HepG2 (cell line): ENCODE results near the gene WEE1. TPM values are rescaled to one million over a fixed set of nuclear protein-coding genes. Genes with fewer than 3 reads are reported as not detected.
A peak's percentile ranks its signal among the peaks of the same experiment; 100 is the strongest.

Experiments used
- ERF ChIP-seq: IDR thresholded peaks from 2 replicates; pipeline ENCODE4 v1.6.1; 2018; ENCODE audit warnings: missing biosample characterization, missing genetic modification reagents
- HMG20B ChIP-seq: conservative IDR thresholded peaks from 2 replicates; pipeline ENCODE4 v1.6.1; 2016; ENCODE audit warnings: missing genetic modification reagents, missing compliant biosample characterization
- NCOR1 ChIP-seq: fragments of 200-600 bp; sonication (generic); IDR thresholded peaks from 2 replicates; pipeline ENCODE4 v1.7.0; 2017; ENCODE audit warnings: antibody characterized with exemption, low read length, borderline replicate concordance
- RFXAP ChIP-seq: sonication (generic); formaldehyde crosslinking; IDR thresholded peaks from 2 replicates; pipeline ENCODE4 v1.4.0; 2020; ENCODE audit warnings: missing genetic modification reagents, borderline replicate concordance
- SETDB1 ChIP-seq: sonication (generic); formaldehyde crosslinking; IDR thresholded peaks from 2 replicates; pipeline ENCODE4 v1.5.1; 2020; ENCODE audit warnings: missing genetic modification reagents, mild to moderate bottlenecking, borderline replicate concordance
- SRSF9 ChIP-seq: fragments of 200-400 bp; formaldehyde crosslinking; IDR thresholded peaks from 2 replicates; pipeline ENCODE4 v1.6.1; 2018; ENCODE audit warnings: borderline replicate concordance, mild to moderate bottlenecking, low read depth, low read length; ENCODE audit not compliant: insufficient read depth, poor library complexity, severe bottlenecking
- TBL1XR1 ChIP-seq: fragments of 150-350 bp; IDR thresholded peaks from 2 replicates; pipeline ENCODE4 v1.6.1; 2014; ENCODE audit warnings: borderline replicate concordance, low read length; ENCODE audit not compliant: partially characterized antibody
- TEAD2 ChIP-seq: sonication (generic); formaldehyde crosslinking; IDR thresholded peaks from 2 replicates; pipeline ENCODE4 v1.9.0; 2021; ENCODE audit warnings: missing genetic modification reagents
- TMF1 ChIP-seq: sonication (generic); formaldehyde crosslinking; IDR thresholded peaks from 2 replicates; pipeline ENCODE4 v1.8.1; 2022; ENCODE audit warnings: low read depth, missing genetic modification reagents
- TOPORS ChIP-seq: sonication (generic); formaldehyde crosslinking; IDR thresholded peaks from 2 replicates; pipeline ENCODE4 v1.8.0; 2023; ENCODE audit warnings: mild to moderate bottlenecking, missing genetic modification reagents
- ZBTB42 ChIP-seq: sonication (generic); formaldehyde crosslinking; IDR thresholded peaks from 2 replicates; pipeline ENCODE4 v1.5.0; 2020; ENCODE audit warnings: mild to moderate bottlenecking, missing genetic modification reagents
- ZNF101 ChIP-seq: sonication (generic); formaldehyde crosslinking; IDR thresholded peaks from 2 replicates; pipeline ENCODE4 v1.4.0; 2020; ENCODE audit warnings: mild to moderate bottlenecking, low read depth, missing genetic modification reagents, borderline replicate concordance
- ZNF121 ChIP-seq: sonication (generic); formaldehyde crosslinking; IDR thresholded peaks from 2 replicates; pipeline ENCODE4 v1.5.0; 2020; ENCODE audit warnings: mild to moderate bottlenecking, missing genetic modification reagents
- ZNF558 ChIP-seq: sonication (generic); formaldehyde crosslinking; IDR thresholded peaks from 2 replicates; pipeline ENCODE4 v1.9.0; 2022; ENCODE audit warnings: mild to moderate bottlenecking, missing genetic modification reagents, borderline replicate concordance
- ZNF607 ChIP-seq: sonication (generic); formaldehyde crosslinking; IDR thresholded peaks from 2 replicates; pipeline ENCODE4 v1.5.1; 2020; ENCODE audit warnings: missing genetic modification reagents, mild to moderate bottlenecking, borderline replicate concordance
- ZNF629 ChIP-seq: sonication (generic); formaldehyde crosslinking; conservative IDR thresholded peaks from 2 replicates; pipeline ENCODE4 v1.5.0; 2020; ENCODE audit warnings: missing genetic modification reagents
- ZSCAN25 ChIP-seq: sonication (generic); formaldehyde crosslinking; IDR thresholded peaks from 2 replicates; pipeline ENCODE4 v1.8.0; 2022; ENCODE audit warnings: mild to moderate bottlenecking, missing genetic modification reagents
- polyA plus RNA-seq, 8 experiments: library from polyadenylated mRNA; depleted of rRNA in 3 of 8; stranded (reverse) in 7 of 8; unstranded in 1 of 8; fragments of >200 nt; fragmentation: Illumina TruSeq in 4 of 8; extraction: Trizol in 4 of 8; gene quantifications; 2 replicates each; pipeline versions ENCODE4 v1.2.1 to v1.2.3, GENCODE V29; 2011 to 2016; ENCODE audit warnings: low read depth in 4 of 8, missing spikeins in 1 of 8, mixed read lengths in 1 of 8; ENCODE audit not compliant: insufficient read depth in 1 of 8
- total RNA-seq, 5 experiments: library from RNA; depleted of rRNA; stranded (reverse); fragments of >200 nt; fragmentation: Illumina TruSeq; extraction: Trizol; gene quantifications; 2 replicates each; pipeline ENCODE4 v1.2.3, GENCODE V29; 2016; ENCODE audit warnings: low read depth in 1 of 5
- TF ChIP-seq, protein P1 (sequence below): sonication (generic); formaldehyde crosslinking; IDR thresholded peaks from 2 replicates; pipeline ENCODE4 v1.4.0; 2020; ENCODE audit warnings: missing genetic modification reagents
- TF ChIP-seq, protein P2 (sequence below): sonication (generic); formaldehyde crosslinking; IDR thresholded peaks from 2 replicates; pipeline ENCODE4 v1.8.1; 2023; ENCODE audit warnings: mild to moderate bottlenecking, moderate library complexity, missing genetic modification reagents
- TF ChIP-seq, protein P3 (sequence below): sonication (generic); formaldehyde crosslinking; IDR thresholded peaks from 2 replicates; pipeline ENCODE4 v1.4.0; 2020; ENCODE audit warnings: mild to moderate bottlenecking, missing genetic modification reagents
- TF ChIP-seq, protein P4 (sequence below): sonication (generic); formaldehyde crosslinking; IDR thresholded peaks from 2 replicates; pipeline ENCODE4 v1.5.1; 2020; ENCODE audit warnings: missing genetic modification reagents, mild to moderate bottlenecking, borderline replicate concordance

The WEE1 gene
- total and polyA plus RNA-seq, 2 of the 13 experiments (the other 11 are each of a cell fraction or from before 2014, with no cell fraction given): 31.4 to 63.7 TPM

DNA sequence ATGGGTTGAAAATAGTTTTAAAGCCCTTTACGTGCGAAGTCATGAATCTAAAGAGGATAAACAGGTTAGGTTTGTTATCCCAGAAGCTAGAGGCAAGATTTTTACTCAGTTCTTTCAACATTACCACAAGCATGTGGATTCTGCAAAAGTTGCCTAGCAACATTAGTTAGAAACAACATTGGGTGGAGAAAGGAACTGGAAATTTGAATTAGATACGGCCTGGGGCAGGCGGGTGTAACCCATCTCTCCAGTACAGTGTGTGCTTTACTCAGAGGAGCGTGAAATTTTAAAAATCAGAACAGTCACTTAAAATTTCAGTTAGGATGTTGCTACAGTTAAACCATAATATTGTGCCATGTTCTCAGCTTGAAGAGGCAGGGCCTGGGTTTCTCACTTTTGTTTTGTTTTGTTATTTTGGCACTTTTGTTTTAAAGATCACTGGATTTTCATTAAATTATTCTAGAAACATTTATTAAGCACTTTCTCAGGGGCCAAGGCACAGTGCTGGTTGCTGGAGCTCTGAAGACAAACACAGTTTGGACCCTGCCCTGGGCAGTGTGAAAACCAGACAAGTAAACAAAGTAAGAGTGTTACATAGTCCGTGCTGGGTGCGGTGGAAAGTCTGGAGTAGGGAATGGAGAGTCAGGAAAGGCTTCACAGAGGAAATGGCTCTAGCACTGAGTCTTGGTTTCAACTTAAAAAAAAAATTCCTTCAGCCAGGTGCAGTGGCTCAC lies 4.4 kb upstream of the WEE1 start (continued):
- peak; percentile 30; the same call in 1 of the 2 replicates for TF ChIP-seq RFXAP (CRISPR knock-in tag)
- TF ChIP-seq ZNF121 (CRISPR knock-in tag): peak; percentile 52; the same call in 1 of the 2 replicates
- TF ChIP-seq, protein P1, sequence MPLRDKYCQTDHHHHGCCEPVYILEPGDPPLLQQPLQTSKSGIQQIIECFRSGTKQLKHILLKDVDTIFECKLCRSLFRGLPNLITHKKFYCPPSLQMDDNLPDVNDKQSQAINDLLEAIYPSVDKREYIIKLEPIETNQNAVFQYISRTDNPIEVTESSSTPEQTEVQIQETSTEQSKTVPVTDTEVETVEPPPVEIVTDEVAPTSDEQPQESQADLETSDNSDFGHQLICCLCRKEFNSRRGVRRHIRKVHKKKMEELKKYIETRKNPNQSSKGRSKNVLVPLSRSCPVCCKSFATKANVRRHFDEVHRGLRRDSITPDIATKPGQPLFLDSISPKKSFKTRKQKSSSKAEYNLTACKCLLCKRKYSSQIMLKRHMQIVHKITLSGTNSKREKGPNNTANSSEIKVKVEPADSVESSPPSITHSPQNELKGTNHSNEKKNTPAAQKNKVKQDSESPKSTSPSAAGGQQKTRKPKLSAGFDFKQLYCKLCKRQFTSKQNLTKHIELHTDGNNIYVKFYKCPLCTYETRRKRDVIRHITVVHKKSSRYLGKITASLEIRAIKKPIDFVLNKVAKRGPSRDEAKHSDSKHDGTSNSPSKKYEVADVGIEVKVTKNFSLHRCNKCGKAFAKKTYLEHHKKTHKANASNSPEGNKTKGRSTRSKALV (CRISPR knock-in tag): peak; percentile 90
- TF ChIP-seq ZNF101 (CRISPR knock-in tag): no peak
- peak; percentile 76 for TF ChIP-seq ZNF607 (CRISPR knock-in tag)
- TF ChIP-seq SRSF9: no peak
- peak; percentile 86 for TF ChIP-seq ERF
- TF ChIP-seq, protein P2, sequence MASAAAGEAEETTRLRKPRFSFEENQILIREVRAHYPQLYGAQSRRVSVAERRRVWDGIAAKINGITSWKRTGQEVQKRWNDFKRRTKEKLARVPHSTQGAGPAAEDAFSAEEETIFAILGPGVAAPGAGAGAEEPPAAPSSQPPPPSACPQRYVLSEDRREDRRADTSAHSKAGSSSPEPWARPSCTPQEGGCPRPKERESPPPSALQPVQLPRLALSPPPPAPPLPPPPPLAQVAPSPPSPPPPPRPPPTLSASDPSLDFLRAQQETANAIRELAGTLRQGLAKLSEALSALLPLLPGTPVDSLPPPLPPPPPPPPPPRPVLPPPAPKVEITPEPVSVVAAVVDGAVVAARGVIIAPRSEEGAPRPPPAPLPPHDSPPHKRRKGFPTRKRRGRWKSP (CRISPR knock-in tag): peak; percentile 74; the same call in 1 of the 2 replicates
- peak; percentile 87 for TF ChIP-seq TBL1XR1
- TF ChIP-seq ZSCAN25 (CRISPR knock-in tag): no peak
- TF ChIP-seq ZNF629 (CRISPR knock-in tag): peak; percentile 61
- 0 out of 2 replicates have a peak, but pooled peaks have one; percentile 24 for TF ChIP-seq TMF1
- TF ChIP-seq, protein P3, sequence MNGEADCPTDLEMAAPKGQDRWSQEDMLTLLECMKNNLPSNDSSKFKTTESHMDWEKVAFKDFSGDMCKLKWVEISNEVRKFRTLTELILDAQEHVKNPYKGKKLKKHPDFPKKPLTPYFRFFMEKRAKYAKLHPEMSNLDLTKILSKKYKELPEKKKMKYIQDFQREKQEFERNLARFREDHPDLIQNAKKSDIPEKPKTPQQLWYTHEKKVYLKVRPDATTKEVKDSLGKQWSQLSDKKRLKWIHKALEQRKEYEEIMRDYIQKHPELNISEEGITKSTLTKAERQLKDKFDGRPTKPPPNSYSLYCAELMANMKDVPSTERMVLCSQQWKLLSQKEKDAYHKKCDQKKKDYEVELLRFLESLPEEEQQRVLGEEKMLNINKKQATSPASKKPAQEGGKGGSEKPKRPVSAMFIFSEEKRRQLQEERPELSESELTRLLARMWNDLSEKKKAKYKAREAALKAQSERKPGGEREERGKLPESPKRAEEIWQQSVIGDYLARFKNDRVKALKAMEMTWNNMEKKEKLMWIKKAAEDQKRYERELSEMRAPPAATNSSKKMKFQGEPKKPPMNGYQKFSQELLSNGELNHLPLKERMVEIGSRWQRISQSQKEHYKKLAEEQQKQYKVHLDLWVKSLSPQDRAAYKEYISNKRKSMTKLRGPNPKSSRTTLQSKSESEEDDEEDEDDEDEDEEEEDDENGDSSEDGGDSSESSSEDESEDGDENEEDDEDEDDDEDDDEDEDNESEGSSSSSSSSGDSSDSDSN (CRISPR knock-in tag): peak; percentile 35; the same call in 1 of the 2 replicates
- no peak for TF ChIP-seq SETDB1 (CRISPR knock-in tag)
- peak; percentile 51; the same call in 1 of the 2 replicates for TF ChIP-seq HMG20B (CRISPR knock-in tag)
- no peak for TF ChIP-seq ZNF558
- TF ChIP-seq, protein P4, sequence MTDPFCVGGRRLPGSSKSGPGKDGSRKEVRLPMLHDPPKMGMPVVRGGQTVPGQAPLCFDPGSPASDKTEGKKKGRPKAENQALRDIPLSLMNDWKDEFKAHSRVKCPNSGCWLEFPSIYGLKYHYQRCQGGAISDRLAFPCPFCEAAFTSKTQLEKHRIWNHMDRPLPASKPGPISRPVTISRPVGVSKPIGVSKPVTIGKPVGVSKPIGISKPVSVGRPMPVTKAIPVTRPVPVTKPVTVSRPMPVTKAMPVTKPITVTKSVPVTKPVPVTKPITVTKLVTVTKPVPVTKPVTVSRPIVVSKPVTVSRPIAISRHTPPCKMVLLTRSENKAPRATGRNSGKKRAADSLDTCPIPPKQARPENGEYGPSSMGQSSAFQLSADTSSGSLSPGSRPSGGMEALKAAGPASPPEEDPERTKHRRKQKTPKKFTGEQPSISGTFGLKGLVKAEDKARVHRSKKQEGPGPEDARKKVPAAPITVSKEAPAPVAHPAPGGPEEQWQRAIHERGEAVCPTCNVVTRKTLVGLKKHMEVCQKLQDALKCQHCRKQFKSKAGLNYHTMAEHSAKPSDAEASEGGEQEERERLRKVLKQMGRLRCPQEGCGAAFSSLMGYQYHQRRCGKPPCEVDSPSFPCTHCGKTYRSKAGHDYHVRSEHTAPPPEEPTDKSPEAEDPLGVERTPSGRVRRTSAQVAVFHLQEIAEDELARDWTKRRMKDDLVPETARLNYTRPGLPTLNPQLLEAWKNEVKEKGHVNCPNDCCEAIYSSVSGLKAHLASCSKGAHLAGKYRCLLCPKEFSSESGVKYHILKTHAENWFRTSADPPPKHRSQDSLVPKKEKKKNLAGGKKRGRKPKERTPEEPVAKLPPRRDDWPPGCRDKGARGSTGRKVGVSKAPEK (CRISPR knock-in tag): no peak
- no peak for TF ChIP-seq TEAD2 (CRISPR knock-in tag)
- TF ChIP-seq ZBTB42 (CRISPR knock-in tag): no peak
- peak; percentile 89 for TF ChIP-seq NCOR1
- peak; percentile 67; the same call in 1 of the 2 replicates for TF ChIP-seq TOPORS (CRISPR knock-in tag)
